Measurements from ENCODE around the gene INPP5A. TPM values are rescaled to one million over a fixed set of nuclear protein-coding genes. Genes with fewer than 3 reads are reported as not detected.

Gene INPP5A
- total RNA-seq, 1 experiment from 2014 or later: 14.7 TPM

GRCh38 chr10:132547421-132547861 lies 9.9 kb downstream of the INPP5A start:
- H3K27ac Mint-ChIP-seq (ENCODE audit: low read depth, unreplicated experiment): no peak overlapping the region
- POLR2A ChIA-PET: no interaction called here
- no peaks in the 10 kb centered on the region for H3K9me3 Mint-ChIP-seq (ENCODE audit: unreplicated experiment)
- intact Hi-C loops (cut with micrococcal nuclease): no loop called here
- H3K36me3 Mint-ChIP-seq (ENCODE audit: insufficient read depth, unreplicated experiment): no peaks in the 10 kb centered on the region
- CTCF ChIA-PET: interaction anchor here (0.6 kb wide), 3 partner anchors 13 to 772 kb away, joined by 3 to 6 read pairs (median 5); no protein-coding TSS in a partner anchor
- H3K4me1 Mint-ChIP-seq (ENCODE audit: insufficient read depth, unreplicated experiment): no peaks in the 10 kb centered on the region
- no TSS peak for BruUV-seq (replicated peaks)
- no peak for DNase-seq (ENCODE audit: unreplicated experiment)
- TF ChIP-seq, protein P1, sequence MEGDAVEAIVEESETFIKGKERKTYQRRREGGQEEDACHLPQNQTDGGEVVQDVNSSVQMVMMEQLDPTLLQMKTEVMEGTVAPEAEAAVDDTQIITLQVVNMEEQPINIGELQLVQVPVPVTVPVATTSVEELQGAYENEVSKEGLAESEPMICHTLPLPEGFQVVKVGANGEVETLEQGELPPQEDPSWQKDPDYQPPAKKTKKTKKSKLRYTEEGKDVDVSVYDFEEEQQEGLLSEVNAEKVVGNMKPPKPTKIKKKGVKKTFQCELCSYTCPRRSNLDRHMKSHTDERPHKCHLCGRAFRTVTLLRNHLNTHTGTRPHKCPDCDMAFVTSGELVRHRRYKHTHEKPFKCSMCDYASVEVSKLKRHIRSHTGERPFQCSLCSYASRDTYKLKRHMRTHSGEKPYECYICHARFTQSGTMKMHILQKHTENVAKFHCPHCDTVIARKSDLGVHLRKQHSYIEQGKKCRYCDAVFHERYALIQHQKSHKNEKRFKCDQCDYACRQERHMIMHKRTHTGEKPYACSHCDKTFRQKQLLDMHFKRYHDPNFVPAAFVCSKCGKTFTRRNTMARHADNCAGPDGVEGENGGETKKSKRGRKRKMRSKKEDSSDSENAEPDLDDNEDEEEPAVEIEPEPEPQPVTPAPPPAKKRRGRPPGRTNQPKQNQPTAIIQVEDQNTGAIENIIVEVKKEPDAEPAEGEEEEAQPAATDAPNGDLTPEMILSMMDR (IDR thresholded peaks at IDR 0.05; ENCODE audit: unreplicated experiment): no peak
- H3K27me3 Mint-ChIP-seq (ENCODE audit: insufficient read depth, unreplicated experiment): no peaks in the 10 kb centered on the region
- no peak overlapping the region for H3K4me3 Mint-ChIP-seq (ENCODE audit: unreplicated experiment)

DNA sequence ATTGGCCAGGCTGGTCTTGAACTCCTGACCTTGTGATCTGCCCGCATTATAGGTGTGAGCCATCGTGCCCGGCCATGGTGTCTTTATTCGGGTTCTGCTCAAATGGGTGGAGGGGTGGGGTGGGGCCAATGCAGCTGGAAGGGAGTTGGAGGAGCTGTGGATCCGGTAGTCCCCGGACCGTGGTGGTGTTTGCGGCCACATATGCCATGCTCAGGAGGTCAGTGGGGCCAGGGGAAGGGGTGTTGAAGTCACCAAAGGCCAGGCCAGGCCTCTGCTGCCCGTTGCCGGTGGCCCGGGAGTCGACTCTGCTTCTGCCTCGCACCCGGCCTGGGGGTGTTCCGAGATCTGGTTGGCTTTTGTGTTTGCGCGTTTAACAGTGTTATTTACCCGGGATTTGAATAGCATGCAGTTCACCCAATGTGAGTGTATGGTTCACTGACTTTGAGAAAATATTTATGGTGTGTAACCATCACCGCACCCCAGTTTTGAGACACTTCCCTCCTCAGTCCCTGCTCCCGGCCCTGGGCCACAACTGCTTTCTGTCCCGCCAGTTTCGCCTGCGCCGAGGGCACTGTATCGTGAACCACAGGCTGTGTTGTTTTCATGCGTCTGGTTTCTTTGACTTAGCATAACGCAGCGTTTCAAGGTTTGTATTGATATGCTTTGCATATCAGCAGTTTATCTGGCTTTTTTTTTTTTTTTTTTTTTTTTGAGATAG lies 10.7 kb downstream of the INPP5A start:
- no peaks in the 10 kb centered on the region for H3K4me1 Mint-ChIP-seq (ENCODE audit: insufficient read depth, unreplicated experiment)
- no peak overlapping the region for H3K27ac Mint-ChIP-seq (ENCODE audit: low read depth, unreplicated experiment)
- H3K27me3 Mint-ChIP-seq (ENCODE audit: insufficient read depth, unreplicated experiment): no peaks in the 10 kb centered on the region
- no peak for DNase-seq (ENCODE audit: unreplicated experiment)
- ChIA-PET POLR2A (no interaction called here), CTCF (interaction anchor here (0.6 kb wide), 1 partner anchor 12 kb away, joined by 6 read pairs; no protein-coding TSS in a partner anchor)
- no TSS peak for BruUV-seq (replicated peaks)
- H3K9me3 Mint-ChIP-seq (ENCODE audit: unreplicated experiment): no peaks in the 10 kb centered on the region
- intact Hi-C loops (cut with micrococcal nuclease): no loop called here
- TF ChIP-seq, protein P1 (IDR thresholded peaks at IDR 0.05; ENCODE audit: unreplicated experiment): no peak
- no peaks in the 10 kb centered on the region for H3K36me3 Mint-ChIP-seq (ENCODE audit: insufficient read depth, unreplicated experiment)
- no peak overlapping the region for H3K4me3 Mint-ChIP-seq (ENCODE audit: unreplicated experiment)

- POLR2A ChIA-PET: no interaction called here
- H3K4me1 Mint-ChIP-seq (ENCODE audit: insufficient read depth, unreplicated experiment): no peaks in the 10 kb centered on the region
- CTCF ChIA-PET: interaction anchor here (0.6 kb wide), 1 partner anchor 555 kb away, joined by 3 read pairs; no protein-coding TSS in a partner anchor
- no peaks in the 10 kb centered on the region for H3K27me3 Mint-ChIP-seq (ENCODE audit: insufficient read depth, unreplicated experiment)
- TF ChIP-seq, protein P1 (IDR thresholded peaks at IDR 0.05; ENCODE audit: unreplicated experiment): no peak
- no peaks in the 10 kb centered on the region for H3K36me3 Mint-ChIP-seq (ENCODE audit: insufficient read depth, unreplicated experiment)
- no peak overlapping the region for H3K27ac Mint-ChIP-seq (ENCODE audit: low read depth, unreplicated experiment)
- BruUV-seq (replicated peaks): no TSS peak
- H3K9me3 Mint-ChIP-seq (ENCODE audit: unreplicated experiment): no peaks in the 10 kb centered on the region
- no peak overlapping the region for H3K4me3 Mint-ChIP-seq (ENCODE audit: unreplicated experiment)
- no peak for DNase-seq (ENCODE audit: unreplicated experiment)
- intact Hi-C loops (cut with micrococcal nuclease): no loop called here
Measured at GRCh38 chr10:132548869-132549268, 11.3 kb downstream of the INPP5A start.

GRCh38 chr10:132549371-132549770 lies 11.8 kb downstream of the INPP5A start:
- TF ChIP-seq, protein P1 (IDR thresholded peaks at IDR 0.05; ENCODE audit: unreplicated experiment): no peak
- H3K4me3 Mint-ChIP-seq (ENCODE audit: unreplicated experiment): no peak overlapping the region
- H3K27ac Mint-ChIP-seq (ENCODE audit: low read depth, unreplicated experiment): no peak overlapping the region
- CTCF ChIA-PET: interaction anchor here (0.6 kb wide), 1 partner anchor 555 kb away, joined by 3 read pairs; no protein-coding TSS in a partner anchor
- POLR2A ChIA-PET: no interaction called here
- intact Hi-C loops (cut with micrococcal nuclease): no loop called here
- H3K27me3 Mint-ChIP-seq (ENCODE audit: insufficient read depth, unreplicated experiment): no peaks in the 10 kb centered on the region
- no peak for DNase-seq (ENCODE audit: unreplicated experiment)
- no peaks in the 10 kb centered on the region for H3K4me1 Mint-ChIP-seq (ENCODE audit: insufficient read depth, unreplicated experiment)
- no TSS peak for BruUV-seq (replicated peaks)
- no peaks in the 10 kb centered on the region for H3K9me3 Mint-ChIP-seq (ENCODE audit: unreplicated experiment)
- H3K36me3 Mint-ChIP-seq (ENCODE audit: insufficient read depth, unreplicated experiment): no peaks in the 10 kb centered on the region
